SH-SY5Y (cell line): ENCODE data around the gene FSTL4.

Source experiments
- GATA2 ChIP-seq: IDR thresholded peaks from 2 replicates; pipeline ENCODE4 v1.6.1; 2011; ENCODE audit warnings: mild to moderate bottlenecking, low read depth, low read length
- GATA3 ChIP-seq: IDR thresholded peaks from 2 replicates; pipeline ENCODE4 v1.6.1; 2011; ENCODE audit warnings: low read depth, mild to moderate bottlenecking, low read length, moderate library complexity

FSTL4 gene

GRCh38 chr5:133497608-133498348, 114.6 kb downstream of the FSTL4 start:
- TF ChIP-seq GATA3 (no peak), GATA2 (no peak)

GRCh38 chr5:133496631-133497030, 115.7 kb downstream of the FSTL4 start:
- TF ChIP-seq GATA3 (no peak), GATA2 (no peak)

- TF ChIP-seq GATA2 (no peak), GATA3 (no peak)
Observed at GRCh38 chr5:133494923-133495246, 117.5 kb downstream of the FSTL4 start.

- no peak for TF ChIP-seq GATA2
- TF ChIP-seq GATA3 = no peak
Observed at GRCh38 chr5:133494232-133494922, 118.0 kb downstream of the FSTL4 start.

- no peak for TF ChIP-seq GATA2
- no peak for TF ChIP-seq GATA3
Observed at GRCh38 chr5:133489632-133490031, 122.7 kb downstream of the FSTL4 start.

- no peak for TF ChIP-seq GATA2
Observed at GRCh38 chr5:133487093-133487492, 125.2 kb downstream of the FSTL4 start.

- TF ChIP-seq GATA3 = no peak
- TF ChIP-seq GATA2 = no peak
Observed at GRCh38 chr5:133485468-133485867, 126.9 kb downstream of the FSTL4 start.

- TF ChIP-seq GATA3 (no peak), GATA2 (no peak)
Observed at GRCh38 chr5:133483406-133484090, 128.8 kb downstream of the FSTL4 start.

- no peak; the same call in 1 of the 2 replicates for TF ChIP-seq GATA2
- TF ChIP-seq GATA3 = no peak
Observed at GRCh38 chr5:133482028-133482427, 130.3 kb downstream of the FSTL4 start.

- TF ChIP-seq GATA3 (no peak), GATA2 (no peak)
Observed at GRCh38 chr5:133480866-133481265, 131.5 kb downstream of the FSTL4 start.

- no peak for TF ChIP-seq GATA2
Observed at GRCh38 chr5:133480366-133480765, 132.0 kb downstream of the FSTL4 start.

- no peak for TF ChIP-seq GATA2
- no peak for TF ChIP-seq GATA3
Observed at GRCh38 chr5:133478199-133478985, 133.9 kb downstream of the FSTL4 start.

- no peak for TF ChIP-seq GATA3
- no peak for TF ChIP-seq GATA2
Observed at GRCh38 chr5:133475986-133476385, 136.4 kb downstream of the FSTL4 start.

- TF ChIP-seq GATA3 = no peak
Observed at GRCh38 chr5:133474851-133475590, 137.3 kb downstream of the FSTL4 start.

- TF ChIP-seq GATA2 (no peak), GATA3 (no peak)
Observed at GRCh38 chr5:133473291-133473690, 139.1 kb downstream of the FSTL4 start.
